Ascending aorta (tissue), 2 donors: ENCODE data around the gene SYTL1. TPM values are rescaled to one million over a fixed set of nuclear protein-coding genes. Genes with fewer than 3 reads are reported as not detected.

Experiments used
- DNase-seq, 2 donors: peaks; one replicate each; pipeline ENCODE4 v3.0.0-alpha.2; 2019; ENCODE audit warnings: low spot score in 2 of 2
- H3K27ac ChIP-seq, 2 donors: fragments of 200-600 bp; sonication (generic); one replicate each; pipeline ENCODE4 v1.5.1; 2016 to 2017; ENCODE audit warnings: mild to moderate bottlenecking in 1 of 2
- H3K27me3 ChIP-seq: fragments of 200-600 bp; sonication (generic); one replicate; pipeline ENCODE4 v1.5.1; 2017
- H3K36me3 ChIP-seq, 2 donors: fragments of 200-600 bp; sonication (generic); one replicate each; pipeline ENCODE4 v1.5.1; 2016
- H3K4me1 ChIP-seq, 2 donors: fragments of 200-600 bp; sonication (generic); one replicate each; pipeline ENCODE4 v1.5.1; 2016 to 2017; ENCODE audit warnings: mild to moderate bottlenecking in 1 of 2
- H3K4me3 ChIP-seq, 2 donors: fragments of 200-600 bp; sonication (generic); one replicate each; pipeline ENCODE4 v1.5.1; 2016 to 2017; ENCODE audit warnings: mild to moderate bottlenecking in 1 of 2
- H3K9me3 ChIP-seq, 2 donors: fragments of 200-600 bp; sonication (generic); one replicate each; pipeline ENCODE4 v1.5.1; 2016
- intact Hi-C: fragments of 100-400 bp; cut with DNase I; formaldehyde crosslinking; loops from one replicate; pipeline ENCODE4 v1.15.1; 2023
- total RNA-seq: library from RNA; depleted of rRNA; stranded (reverse); fragments of >200 nt; gene quantifications from one replicate; pipeline ENCODE4 v1.1.0, GENCODE V29; 2016
- TF ChIP-seq, protein P1 (sequence below), 3 experiments: fragments of 200-600 bp in 2 of 3; fragments of 450-650 bp in 1 of 3; sonication (generic) in 2 of 3; IDR thresholded peaks; one replicate each; pipeline ENCODE4 v1.5.1; 2016 to 2019; ENCODE audit warnings: antibody characterized with exemption in 3 of 3, mild to moderate bottlenecking in 1 of 3, moderate library complexity in 1 of 3

The SYTL1 gene
- total RNA-seq, 1 donor from 2014 or later = 0.21 TPM

DNA sequence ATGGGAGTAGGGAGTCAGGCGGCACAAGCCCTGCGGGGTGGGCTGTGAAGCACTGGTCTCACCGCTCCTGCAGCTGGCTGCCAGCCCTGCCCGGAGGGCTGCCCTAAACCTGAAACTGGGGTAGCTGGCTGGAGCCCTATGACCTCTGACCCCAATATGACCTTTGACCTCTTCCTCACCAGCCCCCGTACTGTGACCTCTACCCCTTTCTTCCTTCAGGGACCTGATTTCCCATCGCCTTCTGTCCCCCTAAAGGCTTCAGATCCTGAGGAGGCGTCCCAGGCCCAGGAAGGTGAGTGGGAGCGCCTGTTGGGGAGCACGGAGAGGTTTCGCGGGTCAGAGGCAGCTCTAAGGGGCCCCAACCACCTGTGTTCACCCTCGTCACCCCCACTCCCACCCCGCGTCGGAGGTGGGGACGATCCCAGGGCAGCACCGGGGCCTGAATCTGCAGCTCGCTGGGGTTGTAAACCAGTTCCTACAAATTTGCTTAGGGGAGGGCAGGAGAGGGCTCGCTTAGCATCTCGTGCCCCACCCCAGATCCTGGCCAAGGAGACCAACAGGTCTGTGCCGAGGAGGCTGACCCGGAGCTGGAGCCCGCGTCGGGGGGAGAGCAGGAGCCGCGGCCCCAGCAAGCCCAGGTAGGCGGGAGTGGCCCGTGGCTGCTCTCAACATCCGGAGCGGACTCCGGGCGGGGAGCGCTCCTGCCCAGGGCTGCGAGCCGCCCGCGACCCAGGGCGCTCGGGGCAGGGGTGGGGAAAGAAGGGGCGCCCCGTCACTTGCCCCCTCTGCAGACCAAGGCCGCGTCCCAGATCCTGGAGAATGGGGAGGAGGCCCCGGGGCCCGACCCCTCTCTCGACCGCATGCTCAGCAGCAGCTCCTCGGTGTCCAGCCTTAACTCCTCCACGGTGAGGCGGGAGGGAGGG lies 7.3 kb downstream of the SYTL1 start:
- Histone ChIP-seq H3K27me3 (peaks cover 5% of the 10 kb centered on the region), H3K36me3 (peaks cover 10 to 12% of the 10 kb centered on the region in 2 donors), H3K9me3 (no peaks in the 10 kb centered on the region), H3K27ac (no peak overlapping the region), H3K4me1 (peaks cover 9 to 23% of the 10 kb centered on the region in 2 donors), H3K4me3 (peak overlapping the region; percentile 51 to 66)
- intact Hi-C loops = no loop called here
- DNase-seq = no peak
- TF ChIP-seq, protein P1, sequence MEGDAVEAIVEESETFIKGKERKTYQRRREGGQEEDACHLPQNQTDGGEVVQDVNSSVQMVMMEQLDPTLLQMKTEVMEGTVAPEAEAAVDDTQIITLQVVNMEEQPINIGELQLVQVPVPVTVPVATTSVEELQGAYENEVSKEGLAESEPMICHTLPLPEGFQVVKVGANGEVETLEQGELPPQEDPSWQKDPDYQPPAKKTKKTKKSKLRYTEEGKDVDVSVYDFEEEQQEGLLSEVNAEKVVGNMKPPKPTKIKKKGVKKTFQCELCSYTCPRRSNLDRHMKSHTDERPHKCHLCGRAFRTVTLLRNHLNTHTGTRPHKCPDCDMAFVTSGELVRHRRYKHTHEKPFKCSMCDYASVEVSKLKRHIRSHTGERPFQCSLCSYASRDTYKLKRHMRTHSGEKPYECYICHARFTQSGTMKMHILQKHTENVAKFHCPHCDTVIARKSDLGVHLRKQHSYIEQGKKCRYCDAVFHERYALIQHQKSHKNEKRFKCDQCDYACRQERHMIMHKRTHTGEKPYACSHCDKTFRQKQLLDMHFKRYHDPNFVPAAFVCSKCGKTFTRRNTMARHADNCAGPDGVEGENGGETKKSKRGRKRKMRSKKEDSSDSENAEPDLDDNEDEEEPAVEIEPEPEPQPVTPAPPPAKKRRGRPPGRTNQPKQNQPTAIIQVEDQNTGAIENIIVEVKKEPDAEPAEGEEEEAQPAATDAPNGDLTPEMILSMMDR (IDR thresholded peaks at IDR 0.05) = no peak

GRCh38 chr1:27349784-27350662 lies 8.2 kb downstream of the SYTL1 start:
- Histone ChIP-seq H3K4me3 (peak overlapping the region; percentile 51 to 66), H3K27ac (no peak overlapping the region), H3K27me3 (peaks cover 5% of the 10 kb centered on the region), H3K4me1 (peaks cover 9 to 23% of the 10 kb centered on the region in 2 donors), H3K9me3 (no peaks in the 10 kb centered on the region), H3K36me3 (peaks cover 19% of the 10 kb centered on the region in 2 donors)
- peak in 1 of 2 donors; percentile 75 for DNase-seq
- TF ChIP-seq, protein P1 (IDR thresholded peaks at IDR 0.05) = no peak
- intact Hi-C loops = loop anchor here (10.0 kb wide), 1 partner anchor 115 kb away; the partner anchor contains the start of gene WDTC1

DNA sequence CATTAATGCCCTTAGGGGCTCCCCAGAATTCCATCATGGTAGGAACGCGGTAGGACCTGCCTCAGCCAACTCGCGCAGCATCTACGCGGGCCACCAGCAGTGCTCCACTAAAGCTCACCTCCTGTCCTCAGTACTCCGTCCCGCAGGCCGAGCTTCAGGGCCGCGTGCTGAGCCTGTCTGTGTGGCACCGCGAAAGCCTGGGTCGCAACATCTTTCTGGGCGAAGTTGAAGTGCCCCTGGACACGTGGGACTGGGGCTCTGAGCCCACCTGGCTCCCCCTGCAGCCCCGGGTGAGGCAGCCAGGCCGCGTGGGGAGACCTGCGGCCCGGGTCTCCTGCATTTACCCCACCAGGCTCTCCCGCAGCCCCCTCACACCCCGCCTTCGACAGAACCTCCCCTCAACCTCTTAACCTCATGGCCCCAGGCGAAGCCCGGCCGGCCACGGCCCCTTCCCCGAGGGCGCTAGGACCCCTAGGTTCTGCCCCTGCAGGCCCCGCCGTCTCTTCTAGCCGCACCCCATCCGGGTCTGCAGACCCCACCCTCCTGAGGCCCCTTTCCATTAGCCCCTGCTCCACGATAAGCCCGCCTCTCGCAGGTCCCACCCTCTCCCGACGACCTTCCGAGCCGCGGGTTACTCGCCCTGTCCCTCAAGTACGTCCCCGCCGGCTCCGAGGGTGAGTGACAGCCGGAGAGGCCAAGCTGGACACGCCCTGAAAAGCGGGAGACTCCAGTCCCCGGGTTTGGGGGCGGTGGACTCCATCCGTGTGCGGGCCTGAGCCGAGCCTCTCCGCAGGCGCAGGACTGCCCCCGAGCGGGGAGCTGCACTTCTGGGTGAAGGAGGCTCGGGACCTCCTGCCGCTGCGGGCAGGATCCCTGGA lies 9.1 kb downstream of the SYTL1 start:
- TF ChIP-seq, protein P1 (IDR thresholded peaks at IDR 0.05) = peak in 1 of 3 experiments; percentile 15
- Histone ChIP-seq H3K36me3 (peaks cover 28% of the 10 kb centered on the region in 2 donors), H3K4me1 (peaks cover 9 to 23% of the 10 kb centered on the region in 2 donors), H3K4me3 (peak overlapping the region in 1 of 2 donors; percentile 66), H3K27ac (no peak overlapping the region), H3K27me3 (peaks cover 5% of the 10 kb centered on the region), H3K9me3 (no peaks in the 10 kb centered on the region)
- DNase-seq = no peak
- intact Hi-C loops = loop anchor here (10.0 kb wide), 1 partner anchor 116 kb away; the partner anchor contains the start of gene WDTC1

DNA sequence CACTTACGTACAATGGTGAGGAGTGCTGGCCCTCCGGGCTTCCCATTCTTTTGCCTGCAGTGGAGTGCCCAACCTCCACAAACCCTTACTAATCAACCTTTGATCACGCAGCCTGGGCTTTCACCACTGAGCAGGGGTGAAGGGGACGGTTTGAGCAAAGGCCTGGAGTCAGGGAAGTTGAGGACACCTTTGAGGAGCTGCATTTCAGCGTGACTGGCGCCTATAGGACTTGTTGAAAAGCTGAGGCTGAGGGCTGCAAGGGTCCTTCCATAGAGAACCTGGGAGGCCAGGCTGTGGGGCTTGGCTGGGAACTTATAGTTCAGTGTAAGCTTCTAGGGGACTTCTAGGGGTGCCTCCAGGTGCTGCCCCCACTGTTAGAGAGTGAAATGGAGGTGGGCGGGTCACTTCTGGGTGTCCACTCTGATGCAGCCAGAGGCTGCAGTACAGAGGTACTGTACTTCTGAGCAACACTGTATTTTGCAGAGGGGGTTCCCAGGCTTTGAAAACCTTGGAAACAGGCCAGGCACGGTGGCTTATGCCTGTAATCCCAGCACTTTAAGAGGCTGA lies 9.8 kb downstream of the SYTL1 start:
- TF ChIP-seq, protein P1 (IDR thresholded peaks at IDR 0.05) = no peak
- peak overlapping the region in 1 of 2 donors; percentile 66 for H3K4me3 ChIP-seq
- H3K4me1 ChIP-seq = peaks cover 9 to 23% of the 10 kb centered on the region in 2 donors
- no peak for DNase-seq
- peaks cover 35% of the 10 kb centered on the region in 2 donors for H3K36me3 ChIP-seq
- H3K27ac ChIP-seq = no peak overlapping the region
- intact Hi-C loops = loop anchor here (10.0 kb wide), 1 partner anchor 117 kb away; the partner anchor contains the start of gene WDTC1
- no peaks in the 10 kb centered on the region for H3K9me3 ChIP-seq
- peaks cover 5% of the 10 kb centered on the region for H3K27me3 ChIP-seq
